GM12875 (cell line): ENCODE measurements around the gene PRKCD.

Source experiments
- H3K4me3 ChIP-seq: one replicate; pipeline ENCODE4 v1.5.1; 2011; ENCODE audit warnings: low read depth, low read length, control low read depth
- TF ChIP-seq, protein P1 (sequence below): IDR thresholded peaks from 2 replicates; pipeline ENCODE4 v1.5.1; 2011; ENCODE audit warnings: low read depth, mild to moderate bottlenecking, control low read depth, inconsistent platforms, low read length, moderate library complexity, borderline replicate concordance; ENCODE audit not compliant: insufficient read depth

Gene PRKCD

DNA sequence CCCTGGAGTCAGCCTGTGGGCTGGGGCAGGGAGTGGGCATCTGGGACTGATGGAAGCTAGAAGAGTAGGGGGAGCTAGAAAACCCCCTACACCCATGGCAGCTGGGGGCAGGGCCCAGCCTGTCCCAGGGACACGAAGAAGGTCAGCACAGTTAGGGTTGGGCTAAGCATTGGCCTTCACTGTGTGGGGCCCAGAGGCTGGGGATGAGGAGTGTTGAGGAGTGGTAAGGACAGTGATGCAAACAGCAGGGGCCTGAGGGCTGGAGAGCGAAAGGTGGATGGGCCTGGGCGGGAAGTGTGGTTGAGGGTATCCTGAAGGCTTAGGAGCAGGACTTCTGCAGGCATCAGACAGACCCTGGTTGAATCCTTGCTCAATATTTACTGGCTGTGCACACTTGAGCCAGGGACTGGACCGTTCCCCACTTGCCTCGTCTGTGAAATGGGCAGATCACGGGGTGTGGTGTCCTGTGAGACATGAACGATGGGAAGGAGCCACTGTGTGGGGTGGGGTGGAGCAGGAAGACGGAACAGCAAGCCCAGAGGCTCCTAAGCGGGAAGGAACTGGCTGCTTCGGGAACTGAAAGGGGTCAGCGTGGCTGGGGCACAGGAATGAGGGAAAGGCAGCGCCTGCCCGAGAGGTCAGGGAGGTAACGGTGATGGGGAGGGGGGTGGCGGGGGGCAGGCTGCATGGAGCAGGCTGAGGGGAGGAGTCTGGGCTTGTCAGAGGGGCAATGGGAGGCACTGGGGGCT lies 7.3 kb downstream of the PRKCD start:
- no peak overlapping the region for H3K4me3 ChIP-seq
- TF ChIP-seq, protein P1, sequence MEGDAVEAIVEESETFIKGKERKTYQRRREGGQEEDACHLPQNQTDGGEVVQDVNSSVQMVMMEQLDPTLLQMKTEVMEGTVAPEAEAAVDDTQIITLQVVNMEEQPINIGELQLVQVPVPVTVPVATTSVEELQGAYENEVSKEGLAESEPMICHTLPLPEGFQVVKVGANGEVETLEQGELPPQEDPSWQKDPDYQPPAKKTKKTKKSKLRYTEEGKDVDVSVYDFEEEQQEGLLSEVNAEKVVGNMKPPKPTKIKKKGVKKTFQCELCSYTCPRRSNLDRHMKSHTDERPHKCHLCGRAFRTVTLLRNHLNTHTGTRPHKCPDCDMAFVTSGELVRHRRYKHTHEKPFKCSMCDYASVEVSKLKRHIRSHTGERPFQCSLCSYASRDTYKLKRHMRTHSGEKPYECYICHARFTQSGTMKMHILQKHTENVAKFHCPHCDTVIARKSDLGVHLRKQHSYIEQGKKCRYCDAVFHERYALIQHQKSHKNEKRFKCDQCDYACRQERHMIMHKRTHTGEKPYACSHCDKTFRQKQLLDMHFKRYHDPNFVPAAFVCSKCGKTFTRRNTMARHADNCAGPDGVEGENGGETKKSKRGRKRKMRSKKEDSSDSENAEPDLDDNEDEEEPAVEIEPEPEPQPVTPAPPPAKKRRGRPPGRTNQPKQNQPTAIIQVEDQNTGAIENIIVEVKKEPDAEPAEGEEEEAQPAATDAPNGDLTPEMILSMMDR: no peak

DNA sequence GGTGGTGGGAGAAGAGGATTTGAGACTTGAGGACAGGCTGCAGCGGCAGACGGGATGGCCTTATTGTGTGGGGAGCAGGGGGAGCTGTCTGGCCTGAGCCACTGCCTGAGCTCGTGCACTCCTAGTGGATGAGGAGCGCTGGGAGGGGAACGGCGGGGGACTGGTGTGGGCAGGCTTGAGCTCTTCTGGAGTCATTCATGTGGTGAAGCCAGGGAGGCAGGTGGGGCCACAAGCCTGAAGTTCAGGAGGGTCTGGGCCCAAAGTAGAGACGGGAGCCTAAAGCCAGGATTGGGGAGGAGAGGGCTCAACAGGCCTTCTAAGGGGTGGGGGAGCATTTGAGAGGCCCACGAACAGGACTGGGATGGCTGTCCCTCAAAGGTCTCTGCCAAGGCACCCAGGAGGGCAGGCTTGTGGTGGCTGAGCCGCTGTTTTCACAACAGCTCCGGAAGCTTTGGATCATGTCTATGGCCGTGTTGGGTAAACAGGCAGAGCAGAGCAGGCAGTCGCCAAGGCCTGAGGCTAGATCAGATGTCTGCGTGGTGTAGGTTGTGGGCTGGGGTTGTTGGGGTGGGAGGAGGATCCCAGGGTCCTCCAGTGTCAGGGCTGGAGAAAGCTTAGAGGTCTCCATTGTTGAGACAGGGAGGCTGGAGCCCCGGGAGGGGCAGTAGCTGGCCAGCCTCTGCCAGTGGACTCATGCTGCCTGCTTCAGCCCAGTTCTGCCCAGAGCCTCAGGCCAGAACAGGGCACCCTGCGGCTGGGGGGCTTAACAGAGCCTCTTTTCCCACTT lies 8.2 kb downstream of the PRKCD start:
- TF ChIP-seq, protein P1: 0 out of 2 replicates have a peak, but pooled peaks have one; percentile 14
- H3K4me3 ChIP-seq: no peak overlapping the region

DNA sequence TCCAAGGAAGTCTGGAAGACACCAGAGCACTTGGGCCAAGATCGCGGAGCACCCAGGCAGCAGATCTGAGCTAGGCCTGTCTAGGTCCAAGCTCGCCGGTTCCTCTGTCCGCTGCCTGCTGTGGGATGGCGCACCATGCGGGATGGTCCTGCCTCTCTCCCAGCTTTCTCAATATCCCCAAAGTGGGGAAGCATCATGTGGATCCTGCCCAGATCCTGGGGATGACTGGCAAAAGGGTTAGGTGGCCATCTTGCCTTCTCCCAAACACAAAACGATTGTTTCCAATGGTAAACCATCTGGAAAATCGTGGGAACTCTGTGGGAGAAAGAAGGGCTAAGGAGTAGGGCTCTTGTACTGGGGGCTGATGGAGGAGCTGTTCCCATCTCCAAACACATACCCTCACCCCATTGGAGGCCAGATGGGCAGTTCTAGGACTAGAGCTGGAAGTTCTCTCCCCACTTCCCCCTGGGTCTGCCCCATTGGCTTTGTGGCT lies 8.9 kb downstream of the PRKCD start:
- TF ChIP-seq, protein P1: no peak
- H3K4me3 ChIP-seq: peak overlapping the region; percentile 39

DNA sequence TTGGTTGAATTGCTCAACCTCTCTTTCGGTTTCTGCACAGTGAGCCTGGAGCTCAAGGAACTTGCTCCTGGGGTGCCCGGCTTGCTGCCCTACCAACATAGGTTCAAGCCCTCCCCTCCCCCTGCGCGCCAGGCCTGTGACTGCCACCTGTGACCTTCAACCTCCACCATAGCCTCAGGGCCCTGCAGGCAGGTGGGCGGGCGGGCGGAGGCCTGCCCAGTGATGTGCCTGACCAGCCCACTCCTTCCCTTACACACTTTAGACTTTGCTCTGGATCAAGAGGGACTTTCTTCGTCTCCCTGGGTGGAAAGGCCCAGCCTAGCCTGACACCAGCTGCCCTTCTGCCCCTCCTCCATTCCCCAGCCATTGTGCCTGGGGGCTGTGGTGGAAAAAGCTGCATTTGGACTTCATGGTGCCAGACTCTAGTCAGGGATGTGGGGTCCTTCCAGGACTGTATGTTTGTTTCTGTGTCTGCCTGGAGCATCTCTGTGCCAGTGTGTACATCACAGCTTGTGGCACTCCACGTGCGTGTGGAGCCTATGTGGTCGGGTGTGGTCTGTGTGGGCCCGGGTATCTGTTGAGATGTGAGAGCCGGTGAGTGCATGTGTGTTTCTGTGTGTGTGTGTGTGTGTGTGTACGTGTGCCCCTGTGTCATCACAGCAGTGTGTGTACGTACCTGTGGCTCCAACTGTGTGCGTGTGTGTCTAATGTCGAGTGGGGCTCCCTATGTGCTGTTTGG lies 9.5 kb downstream of the PRKCD start:
- H3K4me3 ChIP-seq: peak overlapping the region; percentile 39
- TF ChIP-seq, protein P1: no peak

DNA sequence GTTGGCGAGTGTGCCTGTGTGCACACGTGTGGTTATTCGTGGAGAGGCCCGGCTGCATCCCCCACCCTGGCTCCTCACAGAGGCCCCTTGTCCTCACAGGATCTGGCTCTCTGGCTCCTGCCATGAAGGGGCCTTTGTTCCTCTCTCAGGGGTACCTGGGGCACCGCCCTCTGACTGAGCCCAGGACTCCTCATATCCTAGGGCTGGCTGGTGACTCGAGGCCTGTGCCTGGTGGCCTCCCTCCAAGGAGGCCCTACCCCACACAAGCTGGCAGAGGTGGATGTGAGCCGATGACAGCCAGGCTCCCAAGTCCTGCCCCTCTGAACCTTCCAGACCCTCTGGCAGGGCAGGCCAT lies 10.0 kb downstream of the PRKCD start:
- TF ChIP-seq, protein P1: no peak
- peak overlapping the region; percentile 39 for H3K4me3 ChIP-seq

DNA sequence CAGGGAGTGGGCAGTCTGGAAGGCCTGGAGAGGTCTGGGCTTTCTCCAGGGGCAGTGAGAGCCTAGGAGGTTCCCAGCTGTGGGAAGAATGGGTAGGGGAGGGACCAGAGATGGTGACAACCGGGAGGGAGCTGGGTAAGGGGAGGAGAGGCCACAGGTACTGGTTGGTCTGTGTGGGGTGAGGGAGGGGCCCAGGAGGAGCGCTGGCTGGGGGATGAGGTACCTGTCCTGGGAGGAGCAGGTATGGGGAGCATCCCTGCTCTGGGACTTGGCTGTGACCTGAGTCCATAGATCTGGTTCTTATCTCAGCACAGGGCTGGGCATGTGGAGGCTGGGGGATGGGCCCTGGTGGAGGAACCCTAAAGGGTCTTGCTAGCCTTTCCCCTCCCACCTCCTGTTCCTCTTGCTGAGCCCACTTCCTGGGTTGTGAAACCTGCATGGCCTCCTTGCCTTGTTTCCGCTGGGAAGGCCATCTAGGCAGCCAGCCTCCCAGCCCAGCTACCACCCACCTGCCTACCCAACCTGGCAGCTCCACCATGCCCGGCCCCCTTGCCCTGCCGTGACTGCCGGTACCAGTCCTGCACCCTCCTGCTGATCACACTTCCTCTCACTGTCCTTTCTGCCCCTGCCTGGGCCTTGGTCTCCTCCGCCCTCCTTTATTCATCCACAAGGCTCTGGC lies 11.0 kb downstream of the PRKCD start:
- peak overlapping the region; percentile 21 for H3K4me3 ChIP-seq
- TF ChIP-seq, protein P1: no peak
